ENCODE data around the gene SHROOM1.

DNA sequence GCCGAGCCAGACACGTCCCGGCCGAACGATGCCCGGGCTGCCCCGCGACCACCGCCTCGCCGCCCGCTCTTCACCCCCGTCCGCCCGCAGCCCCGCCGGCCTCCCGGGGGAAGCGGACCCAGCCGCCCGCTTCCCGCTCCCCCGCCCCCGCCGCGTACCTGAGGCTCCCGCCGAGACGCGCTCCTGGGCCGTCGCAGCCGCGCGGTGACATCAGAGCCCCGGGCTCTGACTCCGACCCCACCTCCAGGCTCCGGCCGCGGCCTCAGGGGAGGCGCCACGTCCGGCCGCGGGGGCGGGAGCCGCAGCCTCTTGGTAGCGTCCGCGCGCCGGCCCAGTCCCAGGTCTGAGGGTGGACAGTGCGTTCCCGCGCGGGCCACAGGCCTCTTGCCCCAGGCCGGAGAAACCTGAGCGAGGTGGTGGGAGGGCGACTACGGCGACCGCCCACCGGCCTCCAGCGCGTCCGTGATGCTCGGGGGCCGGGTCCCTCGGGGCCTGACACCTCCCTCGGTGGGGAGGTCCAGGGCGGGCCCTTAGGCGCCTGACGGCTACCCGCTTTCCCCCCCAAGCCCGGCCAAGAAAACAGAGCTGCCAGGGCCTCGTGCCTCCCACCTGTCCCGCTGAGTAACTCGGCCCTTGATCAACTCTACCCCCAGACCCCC, at the start of gene SHROOM1:
- TF ChIP-seq, protein P1, sequence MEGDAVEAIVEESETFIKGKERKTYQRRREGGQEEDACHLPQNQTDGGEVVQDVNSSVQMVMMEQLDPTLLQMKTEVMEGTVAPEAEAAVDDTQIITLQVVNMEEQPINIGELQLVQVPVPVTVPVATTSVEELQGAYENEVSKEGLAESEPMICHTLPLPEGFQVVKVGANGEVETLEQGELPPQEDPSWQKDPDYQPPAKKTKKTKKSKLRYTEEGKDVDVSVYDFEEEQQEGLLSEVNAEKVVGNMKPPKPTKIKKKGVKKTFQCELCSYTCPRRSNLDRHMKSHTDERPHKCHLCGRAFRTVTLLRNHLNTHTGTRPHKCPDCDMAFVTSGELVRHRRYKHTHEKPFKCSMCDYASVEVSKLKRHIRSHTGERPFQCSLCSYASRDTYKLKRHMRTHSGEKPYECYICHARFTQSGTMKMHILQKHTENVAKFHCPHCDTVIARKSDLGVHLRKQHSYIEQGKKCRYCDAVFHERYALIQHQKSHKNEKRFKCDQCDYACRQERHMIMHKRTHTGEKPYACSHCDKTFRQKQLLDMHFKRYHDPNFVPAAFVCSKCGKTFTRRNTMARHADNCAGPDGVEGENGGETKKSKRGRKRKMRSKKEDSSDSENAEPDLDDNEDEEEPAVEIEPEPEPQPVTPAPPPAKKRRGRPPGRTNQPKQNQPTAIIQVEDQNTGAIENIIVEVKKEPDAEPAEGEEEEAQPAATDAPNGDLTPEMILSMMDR (conservative IDR thresholded peaks at IDR 0.05; ENCODE audit: low read depth, low read length) = no peak
- no peak for TF ChIP-seq EZH2 (IDR thresholded peaks at IDR 0.05; ENCODE audit: borderline replicate concordance, low read depth, low read length, poor library complexity, severe bottlenecking)
